HFFc6 (cell line): ENCODE results near the gene KYAT1. TPM values are rescaled to one million over a fixed set of nuclear protein-coding genes. Genes with fewer than 3 reads are reported as not detected.

Experiments used
- DNase-seq: peaks from one replicate; pipeline ENCODE4 v3.0.0-alpha.2; 2018
- H3K27ac Mint-ChIP-seq: 2 replicates; pipeline ENCODE4 v1.8.0; 2020; ENCODE audit warnings: mild to moderate bottlenecking, mixed read lengths
- H3K27me3 Mint-ChIP-seq: 2 replicates; pipeline ENCODE4 v1.8.0; 2021; ENCODE audit warnings: mild to moderate bottlenecking, moderate library complexity, mixed read lengths; ENCODE audit not compliant: insufficient read depth
- H3K36me3 Mint-ChIP-seq: 2 replicates; pipeline ENCODE4 v1.8.0; 2021; ENCODE audit warnings: low read depth, mixed read lengths
- H3K4me1 Mint-ChIP-seq: 2 replicates; pipeline ENCODE4 v1.8.0; 2020; ENCODE audit warnings: low read depth, mixed read lengths
- H3K4me3 Mint-ChIP-seq: 2 replicates; pipeline ENCODE4 v1.8.0; 2020; ENCODE audit warnings: mild to moderate bottlenecking, moderate library complexity, mixed read lengths
- H3K9me3 Mint-ChIP-seq: 2 replicates; pipeline ENCODE4 v1.8.0; 2020; ENCODE audit warnings: mild to moderate bottlenecking, mixed read lengths
- CTCF ChIP-seq: fragments of 200-600 bp; sonication (generic); IDR thresholded peaks from 2 replicates; pipeline ENCODE4 v1.5.0; 2021; ENCODE audit warnings: antibody characterized with exemption, mild to moderate bottlenecking
- total RNA-seq, 6 experiments: library from RNA; stranded (reverse); fragmentation: NEBNext Ultra II Directional; extraction: Animal tissue kit (Norgen Biotek cat#: 25700); gene quantifications; 2 replicates in 1 of 6; 3 replicates in 5 of 6; pipeline ENCODE4 v1.2.3, GENCODE V29; 2021

The KYAT1 gene
- total RNA-seq, 6 experiments from 2014 or later = 6.7 to 9.0 (median 8.3) TPM

- TF ChIP-seq CTCF = no peak
- peaks cover 13% of the 10 kb centered on the region for H3K36me3 Mint-ChIP-seq
- H3K27me3 Mint-ChIP-seq = peaks cover 4% of the 10 kb centered on the region
- H3K4me3 Mint-ChIP-seq = no peak overlapping the region
- no peak for DNase-seq
- H3K4me1 Mint-ChIP-seq = peaks cover 10% of the 10 kb centered on the region
- no peaks in the 10 kb centered on the region for H3K9me3 Mint-ChIP-seq
- no peak overlapping the region for H3K27ac Mint-ChIP-seq
These were observed 56.8 kb downstream of the KYAT1 start for GRCh38 chr9:128824911-128825310.

- peaks cover 10% of the 10 kb centered on the region for H3K36me3 Mint-ChIP-seq
- H3K27me3 Mint-ChIP-seq = peaks cover 2% of the 10 kb centered on the region
- H3K27ac Mint-ChIP-seq = no peak overlapping the region
- peaks cover 16% of the 10 kb centered on the region for H3K4me1 Mint-ChIP-seq
- no peaks in the 10 kb centered on the region for H3K9me3 Mint-ChIP-seq
- no peak overlapping the region for H3K4me3 Mint-ChIP-seq
- DNase-seq = no peak
- no peak for TF ChIP-seq CTCF
These were observed 57.8 kb downstream of the KYAT1 start for GRCh38 chr9:128823903-128824406.

- Mint-ChIP-seq H3K4me3 (no peak overlapping the region), H3K36me3 (peaks cover 5% of the 10 kb centered on the region), H3K9me3 (no peaks in the 10 kb centered on the region), H3K27me3 (peaks cover 2% of the 10 kb centered on the region), H3K27ac (no peak overlapping the region), H3K4me1 (peaks cover 11% of the 10 kb centered on the region)
- TF ChIP-seq CTCF = no peak
- DNase-seq = no peak
These were observed 58.3 kb downstream of the KYAT1 start for GRCh38 chr9:128823362-128823902.

- DNase-seq = no peak
- Mint-ChIP-seq H3K27ac (no peak overlapping the region), H3K27me3 (peaks cover 2% of the 10 kb centered on the region), H3K4me1 (peaks cover 9% of the 10 kb centered on the region), H3K9me3 (no peaks in the 10 kb centered on the region), H3K36me3 (peaks cover 5% of the 10 kb centered on the region; the same call in 1 of the 2 replicates), H3K4me3 (no peak overlapping the region)
- TF ChIP-seq CTCF = no peak
These were observed 59.2 kb downstream of the KYAT1 start for GRCh38 chr9:128822407-128823042.

- no peak for DNase-seq
- TF ChIP-seq CTCF = no peak
- H3K36me3 Mint-ChIP-seq = peaks cover 5% of the 10 kb centered on the region; the same call in 1 of the 2 replicates
- H3K27me3 Mint-ChIP-seq = peaks cover 2% of the 10 kb centered on the region
- no peaks in the 10 kb centered on the region for H3K9me3 Mint-ChIP-seq
- H3K27ac Mint-ChIP-seq = no peak overlapping the region
- peaks cover 9% of the 10 kb centered on the region for H3K4me1 Mint-ChIP-seq
- H3K4me3 Mint-ChIP-seq = no peak overlapping the region
These were observed 60.0 kb downstream of the KYAT1 start for GRCh38 chr9:128821584-128822406.
